HG03097 (cell line): Measurements from ENCODE around the gene ABCB1.
A peak's percentile ranks its signal among the peaks of the same experiment; 100 is the strongest.
"Not testable (repeated sequence)": the region's sequence is repeated elsewhere in the genome, so short reads cannot be mapped to it uniquely, and the experiment has no call there.

Experiments
- ATAC-seq: cut with Tn5 transposase; IDR thresholded peaks from one replicate; pipeline ENCODE4 v1.9.1; 2021; ENCODE audit not compliant: unreplicated experiment, low FRiP score

Gene ABCB1

GRCh38 chr7:87475359-87476178, 125.1 kb downstream of the ABCB1 start, which contains the start of gene ABCB4:
Gene ABCB4 (minus strand): TSS chr7:87475680. CDS start chr7:87475465, 215 bp downstream.
- peak; percentile 8 for ATAC-seq

GRCh38 chr7:87474533-87475358, 125.9 kb downstream of the ABCB1 start:
- ATAC-seq: peak; percentile 77

- ATAC-seq: no peak
Measured at GRCh38 chr7:87473986-87474385, 126.7 kb downstream of the ABCB1 start.

GRCh38 chr7:87473192-87473591, 127.5 kb downstream of the ABCB1 start:
- ATAC-seq: no peak

- no peak for ATAC-seq
Measured at GRCh38 chr7:87471473-87471872, 129.2 kb downstream of the ABCB1 start.

GRCh38 chr7:87469204-87469603, 131.5 kb downstream of the ABCB1 start:
- not testable (repeated sequence) for ATAC-seq

- ATAC-seq: not testable (repeated sequence)
Measured at GRCh38 chr7:87465534-87465880, 135.2 kb downstream of the ABCB1 start.

- ATAC-seq: not testable (repeated sequence)
Measured at GRCh38 chr7:87464830-87465533, 135.7 kb downstream of the ABCB1 start.

- no peak for ATAC-seq
Measured at GRCh38 chr7:87463982-87464381, 136.7 kb downstream of the ABCB1 start.

GRCh38 chr7:87460444-87460843, 140.2 kb downstream of the ABCB1 start:
- ATAC-seq: not testable (repeated sequence)

GRCh38 chr7:87459941-87460340, 140.7 kb downstream of the ABCB1 start:
- ATAC-seq: no peak

- ATAC-seq: no peak
Measured at GRCh38 chr7:87458148-87458547, 142.5 kb downstream of the ABCB1 start.

- ATAC-seq: no peak
Measured at GRCh38 chr7:87456247-87456646, 144.4 kb downstream of the ABCB1 start.
